AG08395 (cell line): Measurements from ENCODE around the gene SPTLC3.
"Not testable (repeated sequence)": the region's sequence is repeated elsewhere in the genome, so short reads cannot be mapped to it uniquely, and the experiment has no call there.

Source experiments
- DNase-seq: peaks from one replicate; pipeline ENCODE4 v3.0.0; 2012; ENCODE audit warnings: mixed read lengths, low spot score

SPTLC3 gene

DNA sequence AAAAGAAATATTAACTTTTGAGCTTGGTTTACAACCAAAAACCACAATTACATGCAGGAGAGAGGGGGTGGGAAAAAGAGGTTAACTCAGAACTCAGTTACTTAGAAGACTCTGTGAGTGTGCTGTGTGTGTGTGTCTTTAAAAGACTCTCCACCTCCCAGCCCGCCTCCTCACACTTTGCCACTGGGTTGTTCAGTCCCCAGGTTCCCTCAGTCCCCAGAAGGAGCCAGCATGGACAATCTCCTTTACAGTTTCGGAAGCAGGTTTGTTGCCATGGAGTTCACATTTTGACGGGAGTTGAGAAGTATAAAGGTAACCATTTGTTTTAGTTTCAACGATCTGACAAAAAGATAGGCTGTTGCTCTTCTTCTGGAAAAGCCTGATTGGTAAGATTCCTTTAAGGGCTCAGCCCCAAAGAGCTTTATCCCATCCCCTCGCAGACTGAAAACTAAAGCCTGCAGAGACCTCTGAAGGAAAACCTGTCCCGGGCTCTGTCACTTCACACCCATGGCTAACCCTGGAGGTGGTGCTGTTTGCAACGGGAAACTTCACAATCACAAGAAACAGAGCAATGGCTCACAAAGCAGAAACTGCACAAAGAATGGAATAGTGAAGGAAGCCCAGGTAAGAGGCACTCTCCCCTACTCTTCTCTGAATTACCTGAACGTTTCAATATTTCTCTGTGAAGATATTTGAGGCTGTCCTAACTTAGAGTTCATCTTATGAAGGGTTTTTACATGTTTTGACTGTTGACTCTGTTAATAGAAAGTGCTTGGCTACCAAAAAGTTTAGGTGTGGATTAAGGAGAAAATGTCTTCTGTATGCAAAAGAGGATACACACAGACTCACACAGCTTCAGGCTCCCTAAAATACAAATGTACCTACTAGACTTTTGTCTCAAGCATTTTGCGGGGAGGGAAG lies at the start of gene SPTLC3:
SPTLC3 (plus strand) TSS at position 212 of the 921 bp plus-strand sequence; CDS start at position 508, 296 bp downstream.
- DNase-seq: peak; percentile 36

GRCh38 chr20:12961725-12962124 lies 47.0 kb upstream of the SPTLC3 start:
- no peak for DNase-seq

DNA sequence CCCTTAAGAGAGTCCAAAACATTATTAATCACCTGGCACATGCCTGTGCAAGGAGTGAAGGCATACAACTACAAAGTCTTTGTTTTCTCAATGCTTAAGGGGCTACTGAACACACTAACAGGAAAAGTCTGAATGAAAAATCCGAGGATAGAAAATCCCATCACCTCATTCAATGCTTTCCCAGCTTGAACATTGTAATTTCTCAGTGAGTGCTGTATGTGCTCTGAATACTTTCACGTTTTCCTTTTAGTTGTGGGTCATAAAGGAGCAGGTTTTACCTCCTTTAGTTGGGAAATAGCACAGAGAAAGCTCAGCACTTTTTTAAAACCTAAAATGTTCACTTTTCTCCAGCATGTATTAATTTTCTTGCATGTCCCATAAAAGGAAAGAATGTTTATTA lies 45.9 kb upstream of the SPTLC3 start:
- DNase-seq: no peak

GRCh38 chr20:12963416-12963815 lies 45.4 kb upstream of the SPTLC3 start:
- no peak for DNase-seq

- no peak for DNase-seq
Observed at GRCh38 chr20:12965212-12965869, 43.4 kb upstream of the SPTLC3 start.

GRCh38 chr20:12965870-12966251 lies 42.9 kb upstream of the SPTLC3 start:
- no peak for DNase-seq

DNA sequence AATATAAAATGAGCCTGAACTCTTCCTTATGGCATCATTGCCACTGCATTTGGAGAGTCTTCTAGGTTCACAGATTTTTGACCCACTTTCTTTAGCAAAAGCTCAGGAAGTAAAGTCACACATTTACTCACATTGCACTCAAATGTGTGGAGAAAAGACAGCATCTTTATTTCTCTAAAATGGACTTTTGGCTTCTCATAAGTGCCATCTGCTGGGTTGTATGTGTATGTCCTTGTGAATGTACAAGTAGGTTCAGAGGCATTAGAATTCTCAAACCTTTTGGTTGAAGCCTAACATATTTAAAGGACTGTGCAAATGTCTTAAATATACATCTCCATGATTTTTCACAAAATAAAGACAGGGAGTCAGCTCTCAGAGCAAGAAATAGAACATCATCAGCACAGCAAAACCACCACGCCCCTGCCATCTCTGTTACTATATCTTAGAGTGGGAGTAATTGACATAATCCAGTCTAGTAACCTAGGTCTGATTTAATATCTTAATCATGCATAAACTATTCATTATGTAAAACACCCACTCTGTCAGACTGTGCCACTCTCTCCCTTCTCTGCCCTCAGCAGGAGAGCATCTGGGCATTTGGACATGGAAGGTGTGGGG lies 42.2 kb upstream of the SPTLC3 start:
- peak; percentile 34 for DNase-seq

GRCh38 chr20:12967932-12968331 lies 40.8 kb upstream of the SPTLC3 start:
- DNase-seq: no peak

GRCh38 chr20:12968472-12968871 lies 40.3 kb upstream of the SPTLC3 start:
- no peak for DNase-seq

- DNase-seq: no peak
Observed at GRCh38 chr20:12969071-12969669, 39.6 kb upstream of the SPTLC3 start.

GRCh38 chr20:12970372-12970821 lies 38.4 kb upstream of the SPTLC3 start:
- DNase-seq: peak; percentile 54

- DNase-seq: no peak
Observed at GRCh38 chr20:12975833-12976608, 32.8 kb upstream of the SPTLC3 start.

GRCh38 chr20:12976720-12977309 lies 32.0 kb upstream of the SPTLC3 start:
- no peak for DNase-seq

DNA sequence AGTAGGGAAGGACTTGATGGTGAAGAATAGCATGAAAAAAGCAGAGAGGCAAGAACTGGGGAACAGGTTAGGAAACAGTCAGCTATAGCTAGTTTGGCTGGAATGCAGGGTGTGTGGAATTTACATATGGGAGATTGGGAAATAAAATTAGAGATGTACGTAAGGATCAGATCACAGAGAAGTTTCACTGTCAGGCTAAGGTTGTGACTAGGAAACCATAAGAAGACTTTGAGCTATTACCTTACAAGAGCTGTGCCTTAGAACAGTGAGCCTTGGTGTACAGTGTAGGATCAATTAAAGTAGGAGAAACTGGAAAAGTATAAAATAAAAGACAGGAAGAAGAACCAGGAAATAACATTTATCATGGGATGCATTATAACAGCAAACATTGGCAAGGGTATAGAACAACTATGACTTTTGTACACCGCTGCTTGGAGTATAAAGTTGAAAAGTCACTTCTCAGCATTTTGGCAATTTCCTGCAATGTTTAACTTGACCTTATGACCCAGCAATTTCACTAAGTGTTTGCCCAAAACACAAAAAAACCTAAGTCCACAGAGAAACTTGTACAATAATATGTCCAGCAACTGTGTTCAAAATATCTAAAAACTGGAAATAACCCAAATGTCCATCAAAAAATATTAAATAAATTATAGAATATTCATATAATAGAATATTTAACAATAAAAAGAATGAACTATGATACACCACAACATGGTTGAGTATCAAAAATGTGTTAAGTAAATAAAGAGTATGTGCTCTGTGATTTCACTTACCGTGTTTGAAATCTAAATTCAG lies 31.2 kb upstream of the SPTLC3 start:
- DNase-seq: no peak

DNA sequence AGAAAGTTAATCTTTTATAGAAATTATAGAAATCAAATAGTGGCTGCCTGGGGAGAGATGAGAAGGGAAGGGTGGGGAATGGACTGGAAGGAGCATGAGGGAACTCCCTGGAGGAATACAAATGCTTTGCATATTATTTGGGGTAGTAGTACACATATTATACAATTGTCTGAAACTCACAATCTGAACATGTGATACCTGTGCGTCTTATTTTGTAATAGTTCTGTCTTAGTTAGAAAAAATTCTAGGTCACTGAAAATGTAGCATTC lies 30.7 kb upstream of the SPTLC3 start:
- no peak for DNase-seq

- no peak for DNase-seq
Observed at GRCh38 chr20:12978613-12979495, 29.9 kb upstream of the SPTLC3 start.

DNA sequence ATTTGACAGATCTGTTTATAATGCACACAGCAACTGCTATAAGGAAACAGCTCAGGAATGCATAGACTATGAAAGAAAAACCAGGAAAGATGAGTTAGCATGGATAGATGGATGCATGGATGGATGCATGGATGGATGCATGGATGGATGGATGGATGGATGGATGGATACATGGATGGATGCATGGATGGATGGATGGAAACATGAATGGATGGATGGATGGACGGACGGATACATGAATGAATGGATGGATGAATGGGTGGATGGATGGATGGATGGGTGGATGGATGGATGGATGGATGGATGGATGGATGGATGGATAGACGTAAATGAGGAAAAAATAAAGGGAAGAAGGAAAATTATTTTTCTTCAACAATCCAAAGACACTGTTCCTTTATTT lies 29.1 kb upstream of the SPTLC3 start:
- DNase-seq: not testable (repeated sequence)

DNA sequence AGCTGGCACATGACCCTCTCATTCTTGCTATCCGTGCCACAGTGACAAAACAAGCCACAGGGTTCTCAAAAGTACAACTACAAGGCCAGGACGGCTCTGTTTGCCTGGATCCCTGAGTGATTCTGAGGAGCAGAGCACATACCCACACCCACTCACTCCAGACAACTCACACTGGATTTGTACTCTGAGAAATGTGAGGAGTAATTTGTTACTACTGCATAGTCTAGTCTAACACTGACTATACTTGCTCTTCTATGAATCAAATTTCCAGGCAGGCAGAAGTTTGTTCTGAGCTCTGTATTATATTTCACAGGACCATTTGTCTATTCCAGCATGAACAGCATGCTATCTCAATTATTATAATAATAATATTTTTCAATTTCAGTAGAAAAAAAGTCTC lies 26.7 kb upstream of the SPTLC3 start:
- DNase-seq: no peak

DNA sequence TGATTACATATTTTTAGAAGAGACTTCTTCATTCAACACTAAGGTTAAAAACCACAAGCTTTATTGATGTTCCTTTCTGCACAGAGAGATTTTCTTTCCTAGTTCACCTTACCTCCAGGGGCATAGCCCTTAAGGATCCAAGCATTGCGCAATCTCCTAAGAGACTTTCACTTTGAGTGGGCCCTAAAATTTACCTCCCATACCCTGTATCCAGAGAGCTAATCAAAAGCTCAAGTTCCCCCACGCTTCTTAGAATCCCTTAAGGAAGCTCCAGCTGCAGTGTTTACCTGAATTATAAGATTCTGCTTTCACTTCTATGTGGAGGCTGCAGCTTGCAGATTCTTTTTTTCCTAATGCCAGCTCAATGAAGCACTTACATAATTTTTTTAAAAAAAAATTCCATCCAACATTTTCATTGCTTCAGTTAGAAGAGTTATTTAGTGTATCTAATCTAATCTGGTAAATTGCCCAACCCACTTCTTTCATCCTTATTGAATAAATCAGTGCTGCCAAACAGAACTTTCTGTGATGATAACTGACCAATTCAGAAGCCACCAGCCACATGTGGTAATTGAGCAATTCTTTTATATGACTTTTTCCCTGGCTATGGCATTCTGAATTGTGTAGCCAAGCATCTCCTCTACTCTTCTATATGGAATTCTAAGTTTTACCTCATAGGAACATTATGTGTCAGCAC lies 24.6 kb upstream of the SPTLC3 start:
- no peak for DNase-seq
